Measurements from ENCODE around the gene ZIC3. TPM values are rescaled to one million over a fixed set of nuclear protein-coding genes. Genes with fewer than 3 reads are reported as not detected.
A peak's percentile ranks its signal among the peaks of the same experiment; 100 is the strongest.
"Not testable (repeated sequence)": the region's sequence is repeated elsewhere in the genome, so short reads cannot be mapped to it uniquely, and the experiment has no call there.

Gene ZIC3
- total RNA-seq = not detected in 2 replicates

- DNase-seq (ENCODE audit: low read depth in 2 of 2) = peak; percentile 21 to 50
Observed at GRCh38 chrX:137565921-137566745, at the start of gene ZIC3. ZIC3 (plus strand) TSS chrX:137566127; CDS start chrX:137566692, 565 bp downstream.

GRCh38 chrX:137519459-137519858 lies 46.5 kb upstream of the ZIC3 start:
- no peak for DNase-seq (ENCODE audit: low read depth in 2 of 2)

DNA sequence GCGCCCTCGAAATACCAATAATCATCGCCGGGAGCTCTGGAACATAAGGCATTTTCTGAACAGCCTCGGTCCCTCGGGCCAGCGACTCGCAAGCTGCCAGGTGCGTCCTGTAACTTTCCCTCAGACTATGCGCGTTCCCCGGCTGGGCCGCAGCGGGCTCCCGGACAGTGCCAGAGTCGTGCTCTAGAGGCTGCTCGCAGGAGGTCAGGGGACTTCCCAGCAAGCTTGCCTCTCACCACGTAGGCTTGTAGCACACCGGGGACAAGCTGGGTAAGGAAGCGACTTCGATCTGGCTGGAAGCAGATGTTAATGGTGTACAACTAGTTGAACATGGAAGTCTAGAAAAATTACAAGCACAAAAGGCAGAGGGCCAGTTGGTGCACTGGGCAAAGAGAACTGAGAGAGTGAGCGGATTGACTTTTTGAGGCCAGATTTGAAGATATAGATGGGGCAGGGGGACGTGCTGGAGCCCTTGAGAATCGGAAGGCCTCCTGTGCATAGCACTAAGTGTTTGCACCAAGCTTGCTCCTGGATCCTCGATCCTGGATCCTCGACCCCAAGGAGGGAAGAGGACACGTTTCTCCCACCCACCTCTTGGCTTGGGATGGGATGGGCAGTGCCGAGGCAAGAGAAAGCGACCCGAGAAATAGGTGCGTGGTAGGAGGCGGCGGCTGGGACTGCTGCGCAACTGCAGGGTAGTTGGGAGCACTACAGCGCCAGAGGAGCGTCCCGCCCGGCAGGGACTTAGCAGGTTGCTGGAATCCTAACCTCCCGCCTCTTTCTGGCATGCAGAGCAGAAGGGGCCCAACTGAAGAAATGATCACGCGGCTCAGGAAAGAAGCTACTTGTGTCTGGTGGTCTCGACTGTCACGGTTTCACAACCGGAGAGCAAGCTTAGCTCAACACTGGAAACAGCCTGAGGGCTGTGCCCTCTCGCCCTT lies 19.9 kb upstream of the ZIC3 start:
- no peak for DNase-seq (ENCODE audit: low read depth in 2 of 2)

GRCh38 chrX:137547291-137547690 lies 18.6 kb upstream of the ZIC3 start:
- DNase-seq (ENCODE audit: low read depth in 2 of 2) = no peak

DNA sequence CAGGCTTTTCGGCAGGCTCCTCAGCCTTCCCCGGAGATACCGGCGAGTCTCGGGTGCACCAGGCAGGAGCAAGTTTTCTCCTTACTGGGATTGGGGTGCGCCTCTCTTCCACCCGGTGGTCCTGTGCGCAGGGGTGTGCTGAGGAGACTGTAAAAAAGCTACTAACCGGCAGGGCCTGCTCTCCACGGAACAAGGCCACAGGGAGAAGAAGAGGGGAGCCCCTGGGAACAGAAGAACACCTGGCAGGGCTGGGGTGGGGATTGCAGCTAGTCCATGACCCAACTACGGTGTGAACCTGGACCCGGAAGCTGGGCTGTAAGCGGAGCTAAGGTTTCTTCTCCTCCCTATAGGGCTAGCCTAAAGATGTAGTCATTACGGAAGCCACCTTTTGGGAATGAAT lies 17.7 kb upstream of the ZIC3 start:
- no peak for DNase-seq (ENCODE audit: low read depth in 2 of 2)

- DNase-seq (ENCODE audit: low read depth in 2 of 2) = no peak
Observed at GRCh38 chrX:137549073-137549472, 16.9 kb upstream of the ZIC3 start.

DNA sequence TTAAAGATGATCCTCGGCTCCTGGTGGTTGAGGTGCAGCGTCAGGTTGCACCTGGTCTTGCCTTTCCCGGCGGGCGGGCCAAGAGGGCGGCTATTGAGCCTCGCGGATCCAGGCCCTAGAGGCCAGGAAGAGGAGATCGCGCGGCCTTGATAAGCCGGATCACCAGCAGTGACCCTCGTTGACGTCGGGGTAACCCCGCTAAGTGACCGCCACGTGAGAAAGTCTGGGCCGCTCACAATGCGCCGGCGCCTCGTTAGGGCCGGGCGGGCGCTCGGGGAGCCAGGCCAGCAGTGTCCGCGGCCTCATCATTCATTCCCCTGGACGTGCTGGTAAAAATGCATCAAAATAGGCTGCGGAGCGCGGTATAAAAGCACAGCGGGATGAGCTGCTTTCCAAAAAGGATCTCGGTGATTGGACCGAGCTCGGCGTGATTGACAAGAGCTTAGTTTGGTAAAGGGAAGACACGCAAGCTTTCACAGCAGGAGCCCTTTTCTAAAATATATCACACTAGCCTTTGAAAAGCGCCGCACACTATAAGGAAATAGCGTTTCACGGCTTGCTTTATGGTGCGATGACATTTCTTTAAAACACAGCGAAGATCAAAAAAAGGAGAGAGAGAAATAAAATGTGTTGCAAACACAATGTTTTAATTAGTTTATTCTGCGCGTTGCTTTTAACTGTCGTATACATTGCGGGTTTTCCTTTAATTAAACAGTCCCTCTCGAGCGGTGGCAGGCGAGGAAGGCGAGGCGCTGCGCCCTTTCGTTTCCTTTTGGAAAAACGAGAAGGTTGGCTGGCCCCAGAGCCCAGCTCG lies 15.9 kb upstream of the ZIC3 start:
- no peak for DNase-seq (ENCODE audit: low read depth in 2 of 2)

DNA sequence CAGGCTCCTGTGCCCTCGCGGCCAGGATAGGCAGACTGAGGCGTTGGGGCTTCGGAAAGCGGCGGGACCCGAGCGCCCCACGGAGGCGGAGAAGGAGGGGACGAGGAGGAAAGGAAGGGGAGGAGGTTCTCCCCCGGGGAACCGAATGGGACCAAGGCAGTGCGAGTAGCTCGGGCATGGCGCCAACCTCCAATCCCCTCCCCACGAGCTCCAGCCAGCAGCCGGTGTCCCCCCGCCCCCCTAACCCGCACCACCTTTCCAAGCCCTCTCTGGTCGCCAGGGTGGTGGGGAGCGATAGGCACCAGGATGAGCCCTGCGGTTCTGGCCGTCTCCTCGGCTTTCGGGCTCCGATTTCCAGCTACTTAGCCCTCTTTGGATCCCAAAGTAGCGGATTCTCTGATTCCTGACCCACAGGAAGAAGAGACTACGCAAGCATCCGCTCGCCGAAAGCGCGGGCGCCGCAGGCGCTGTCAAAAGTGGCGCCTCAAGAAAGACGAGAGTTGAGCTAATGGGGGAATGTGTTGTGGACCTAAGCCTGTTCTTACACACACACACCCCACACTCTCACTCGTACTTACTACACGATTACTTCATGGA lies 15.2 kb upstream of the ZIC3 start:
- no peak for DNase-seq (ENCODE audit: low read depth in 2 of 2)

DNA sequence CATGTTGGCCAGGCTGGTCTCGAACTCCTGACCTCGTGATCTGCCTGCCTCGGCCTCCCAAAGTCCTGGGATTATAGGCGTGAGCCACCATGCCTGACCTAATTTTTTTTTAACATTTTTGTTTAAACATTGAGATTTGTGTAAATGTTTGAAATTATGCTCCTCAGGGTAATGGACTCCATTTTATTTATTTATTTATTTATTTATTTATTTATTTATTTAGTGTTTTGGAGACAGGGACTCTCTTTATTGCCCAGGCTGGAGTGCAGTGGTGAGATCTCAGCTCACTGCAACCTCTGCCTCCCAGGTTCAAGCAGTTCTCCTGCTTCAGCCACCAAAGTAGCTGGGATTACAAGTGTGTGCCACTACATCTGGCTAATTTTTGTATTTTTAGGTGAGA lies 13.8 kb upstream of the ZIC3 start:
- DNase-seq (ENCODE audit: low read depth in 2 of 2) = not testable (repeated sequence)

- DNase-seq (ENCODE audit: low read depth in 2 of 2) = no peak
Observed at GRCh38 chrX:137562096-137562495, 3.8 kb upstream of the ZIC3 start.

GRCh38 chrX:137563681-137564651 lies 2.0 kb upstream of the ZIC3 start:
- no peak for DNase-seq (ENCODE audit: low read depth in 2 of 2)

GRCh38 chrX:137565318-137565904 lies 516 bp upstream of the ZIC3 start:
- no peak for DNase-seq (ENCODE audit: low read depth in 2 of 2)

DNA sequence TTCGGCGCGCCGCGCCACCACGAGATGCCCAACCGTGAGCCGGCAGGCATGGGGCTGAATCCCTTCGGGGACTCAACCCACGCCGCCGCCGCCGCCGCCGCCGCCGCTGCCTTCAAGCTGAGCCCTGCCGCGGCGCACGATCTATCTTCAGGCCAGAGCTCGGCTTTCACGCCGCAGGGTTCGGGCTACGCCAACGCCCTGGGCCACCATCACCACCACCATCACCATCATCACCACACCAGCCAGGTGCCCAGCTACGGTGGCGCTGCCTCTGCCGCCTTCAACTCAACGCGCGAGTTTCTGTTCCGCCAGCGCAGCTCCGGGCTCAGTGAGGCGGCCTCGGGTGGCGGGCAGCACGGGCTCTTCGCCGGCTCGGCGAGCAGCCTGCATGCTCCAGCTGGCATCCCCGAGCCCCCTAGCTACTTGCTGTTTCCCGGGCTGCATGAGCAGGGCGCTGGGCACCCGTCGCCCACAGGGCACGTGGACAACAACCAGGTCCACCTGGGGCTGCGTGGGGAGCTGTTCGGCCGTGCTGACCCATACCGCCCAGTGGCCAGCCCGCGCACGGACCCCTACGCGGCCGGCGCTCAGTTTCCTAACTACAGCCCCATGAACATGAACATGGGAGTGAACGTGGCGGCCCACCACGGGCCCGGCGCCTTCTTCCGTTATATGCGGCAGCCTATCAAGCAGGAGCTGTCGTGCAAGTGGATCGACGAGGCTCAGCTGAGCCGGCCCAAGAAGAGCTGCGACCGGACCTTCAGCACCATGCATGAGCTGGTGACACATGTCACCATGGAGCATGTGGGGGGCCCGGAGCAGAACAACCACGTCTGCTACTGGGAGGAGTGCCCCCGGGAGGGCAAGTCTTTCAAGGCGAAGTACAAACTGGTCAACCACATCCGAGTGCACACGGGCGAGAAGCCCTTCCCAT lies 1.1 kb downstream of the ZIC3 start:
- no peak for DNase-seq (ENCODE audit: low read depth in 2 of 2)

DNA sequence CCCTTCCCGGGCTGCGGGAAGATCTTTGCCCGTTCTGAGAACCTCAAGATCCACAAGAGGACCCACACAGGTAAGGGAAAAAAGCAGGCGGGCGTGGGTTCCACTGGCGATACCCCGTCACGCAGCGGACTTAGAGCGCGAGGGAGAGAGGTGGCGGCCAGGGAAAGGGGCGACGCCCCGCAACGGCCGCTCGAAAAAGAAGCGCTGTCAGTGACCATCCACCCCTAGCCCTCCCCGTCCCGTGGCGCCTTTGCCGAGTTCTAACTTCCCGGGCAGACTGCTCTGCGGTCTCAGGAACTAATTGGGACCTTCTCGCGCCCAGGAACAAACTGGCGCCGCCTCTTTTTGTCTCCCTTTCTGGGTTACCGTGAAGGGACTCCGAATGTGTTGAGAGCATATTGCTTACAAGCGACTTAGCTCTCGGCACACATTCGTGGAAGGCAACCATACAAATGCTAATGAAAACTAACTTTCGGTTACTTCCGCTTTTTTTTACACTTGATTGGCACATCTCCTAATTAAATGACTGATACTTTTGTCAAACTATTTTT lies 1.8 kb downstream of the ZIC3 start:
- DNase-seq (ENCODE audit: low read depth in 2 of 2) = no peak

- DNase-seq (ENCODE audit: low read depth in 2 of 2) = no peak
Observed at GRCh38 chrX:137568741-137569469, 3.0 kb downstream of the ZIC3 start.

DNA sequence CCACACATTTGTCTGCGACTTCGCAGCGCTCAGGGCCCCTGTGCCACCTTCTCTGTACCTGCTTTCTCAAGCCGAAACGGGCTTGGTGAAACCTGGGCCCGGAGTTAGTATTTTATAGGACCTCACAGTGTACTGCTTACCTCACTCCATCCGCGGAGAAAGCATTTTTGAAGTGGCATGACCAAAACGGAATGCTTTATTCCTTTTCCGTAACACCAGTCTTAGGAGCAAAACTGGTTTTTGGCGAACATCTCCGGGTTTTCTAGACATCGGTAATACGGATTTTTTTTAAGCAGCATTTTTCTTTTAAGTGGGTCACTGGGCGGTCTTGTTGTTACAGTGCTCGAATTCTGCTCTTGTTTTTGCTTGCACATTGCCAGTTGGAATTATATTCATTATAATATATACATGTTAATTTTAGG lies 3.6 kb downstream of the ZIC3 start:
- DNase-seq (ENCODE audit: low read depth in 2 of 2) = no peak

GRCh38 chrX:137573324-137574101 lies 7.6 kb downstream of the ZIC3 start:
- no peak for DNase-seq (ENCODE audit: low read depth in 2 of 2)

Measured in dermis microvascular lymphatic vessel endothelial cell (primary cell).